GM21423 (cell line): ENCODE measurements around the gene KMT5B.

Experiments
- ATAC-seq: cut with Tn5 transposase; IDR thresholded peaks from one replicate; pipeline ENCODE4 v1.9.1; 2021; ENCODE audit warnings: mild to moderate bottlenecking, moderate library complexity; ENCODE audit not compliant: unreplicated experiment

KMT5B gene

GRCh38 chr11:68146704-68147474, 66.2 kb downstream of the KMT5B start:
- no peak for ATAC-seq

DNA sequence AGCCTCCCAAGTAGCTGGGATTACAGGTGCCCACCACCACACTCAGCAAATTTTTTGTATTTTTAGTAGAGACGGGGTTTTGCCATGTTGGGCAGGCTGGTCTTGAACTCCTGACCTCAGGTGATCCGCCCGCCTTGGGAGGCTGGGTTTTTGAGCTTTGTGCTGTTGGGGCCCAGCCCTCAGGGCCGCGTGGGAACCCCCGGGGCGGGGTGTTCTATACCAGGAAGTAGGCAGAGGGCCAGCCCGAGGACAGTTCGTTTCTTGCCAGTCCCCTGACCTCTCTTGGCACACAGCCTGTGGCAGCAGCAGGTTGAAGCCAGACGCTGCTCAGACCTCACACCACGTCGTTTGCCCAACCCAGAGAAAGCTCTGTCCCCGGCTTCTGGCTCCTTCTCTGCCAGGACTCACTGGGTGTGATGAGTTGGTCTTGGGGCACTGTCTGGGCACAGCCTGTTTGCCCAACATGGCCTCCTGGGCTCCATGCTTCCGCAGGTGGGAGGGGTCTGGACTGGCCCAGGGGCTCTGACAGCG, 67.0 kb downstream of the KMT5B start:
- no peak for ATAC-seq

DNA sequence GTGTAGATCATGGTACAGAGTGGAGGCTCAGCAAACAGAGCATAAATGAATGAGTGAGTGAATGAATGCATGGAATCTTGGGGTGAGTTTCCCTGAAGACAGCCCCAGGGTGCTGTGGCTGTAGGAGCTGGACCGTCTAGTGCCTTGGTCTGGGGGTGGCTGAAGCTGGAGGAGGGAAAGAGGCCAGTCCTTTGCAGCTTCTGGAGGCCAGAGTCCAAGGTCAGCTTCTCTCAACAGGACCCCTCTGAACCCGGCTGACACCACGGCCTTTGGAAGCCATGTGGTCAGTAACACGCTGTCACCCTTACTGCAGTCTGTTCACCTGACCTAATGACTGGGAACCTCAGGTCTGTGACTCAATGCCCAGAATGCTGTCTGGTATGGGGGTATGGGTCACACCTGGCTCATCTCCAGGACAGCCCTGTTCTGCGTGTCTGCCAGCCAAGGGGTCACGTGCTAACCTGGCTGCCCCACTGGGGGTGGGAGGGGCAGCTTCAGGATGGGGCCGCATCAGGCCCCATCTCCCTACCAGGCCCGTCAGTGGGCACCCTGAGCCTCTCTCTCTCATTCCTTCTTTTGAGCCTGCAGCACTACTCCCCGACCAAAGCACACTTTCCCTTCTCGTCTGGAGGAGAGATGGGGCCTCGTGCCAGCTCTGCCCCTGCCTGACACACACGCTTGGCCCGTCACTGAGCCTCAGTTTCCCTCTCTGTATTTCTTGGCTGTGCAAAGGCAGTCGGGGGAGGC, 67.8 kb downstream of the KMT5B start:
- ATAC-seq, result no peak

DNA sequence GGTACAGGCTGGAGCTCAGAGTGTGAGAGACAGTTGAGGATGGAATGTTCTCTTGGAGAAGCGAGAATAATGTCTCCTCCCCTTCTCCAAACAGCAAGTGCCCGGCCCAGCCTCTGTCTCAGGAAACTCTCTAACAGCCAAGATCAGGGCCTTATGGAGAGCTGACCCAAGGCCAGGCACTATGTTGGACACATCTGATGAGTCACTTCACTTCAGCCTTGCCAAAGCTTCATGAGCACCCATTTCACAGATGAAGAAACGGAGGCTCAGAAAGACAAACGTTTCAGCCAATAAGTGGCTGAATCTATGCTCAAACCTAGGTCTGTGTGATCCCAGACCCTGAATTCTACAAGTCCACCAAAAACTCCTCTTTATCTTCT, 69.8 kb downstream of the KMT5B start:
- no peak for ATAC-seq

DNA sequence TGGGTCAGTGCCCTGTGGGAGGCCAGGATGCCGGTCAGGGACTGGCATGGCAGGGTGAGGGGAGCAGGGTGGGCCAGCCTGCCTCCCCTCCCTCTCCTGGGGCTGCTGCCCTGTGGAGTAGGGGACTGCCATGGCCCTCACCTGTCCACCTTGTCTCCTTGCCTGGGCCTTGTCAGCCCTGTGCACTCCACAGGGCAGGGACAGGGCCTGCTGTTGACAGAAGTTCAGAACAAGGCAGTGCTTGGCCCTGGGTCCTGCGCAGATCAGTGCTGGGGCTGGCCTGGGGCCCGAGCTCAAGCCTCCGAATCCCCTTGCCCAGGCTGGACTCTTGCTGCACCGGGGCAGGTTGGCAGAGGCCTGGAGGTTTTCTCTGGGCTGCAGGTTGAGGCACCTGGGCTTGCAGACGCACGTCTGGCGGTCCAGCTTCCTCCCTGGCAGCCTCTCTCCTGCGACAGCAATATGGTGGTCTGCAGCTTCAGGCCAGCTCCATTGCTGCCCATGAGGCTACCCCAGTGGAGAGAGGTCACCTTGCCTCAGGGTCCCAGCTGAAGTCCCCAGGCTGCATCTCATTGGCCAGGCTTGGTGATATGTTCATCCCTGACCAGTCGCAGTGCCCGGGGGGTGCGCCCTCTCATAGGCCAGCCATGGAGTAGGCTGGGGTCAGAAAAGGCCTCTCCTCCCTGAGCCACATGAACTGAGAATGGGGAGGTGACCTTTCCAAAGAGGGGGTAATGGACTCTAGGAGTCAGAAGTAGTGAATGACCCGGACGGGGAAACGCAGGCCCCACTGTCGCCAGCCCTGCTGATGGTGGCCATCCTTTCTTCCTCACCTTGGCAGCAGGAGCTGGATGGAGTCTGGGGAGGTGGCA, 70.4 kb downstream of the KMT5B start:
- no peak for ATAC-seq

- no peak for ATAC-seq
Measured at GRCh38 chr11:68142028-68142412, 71.1 kb downstream of the KMT5B start.

DNA sequence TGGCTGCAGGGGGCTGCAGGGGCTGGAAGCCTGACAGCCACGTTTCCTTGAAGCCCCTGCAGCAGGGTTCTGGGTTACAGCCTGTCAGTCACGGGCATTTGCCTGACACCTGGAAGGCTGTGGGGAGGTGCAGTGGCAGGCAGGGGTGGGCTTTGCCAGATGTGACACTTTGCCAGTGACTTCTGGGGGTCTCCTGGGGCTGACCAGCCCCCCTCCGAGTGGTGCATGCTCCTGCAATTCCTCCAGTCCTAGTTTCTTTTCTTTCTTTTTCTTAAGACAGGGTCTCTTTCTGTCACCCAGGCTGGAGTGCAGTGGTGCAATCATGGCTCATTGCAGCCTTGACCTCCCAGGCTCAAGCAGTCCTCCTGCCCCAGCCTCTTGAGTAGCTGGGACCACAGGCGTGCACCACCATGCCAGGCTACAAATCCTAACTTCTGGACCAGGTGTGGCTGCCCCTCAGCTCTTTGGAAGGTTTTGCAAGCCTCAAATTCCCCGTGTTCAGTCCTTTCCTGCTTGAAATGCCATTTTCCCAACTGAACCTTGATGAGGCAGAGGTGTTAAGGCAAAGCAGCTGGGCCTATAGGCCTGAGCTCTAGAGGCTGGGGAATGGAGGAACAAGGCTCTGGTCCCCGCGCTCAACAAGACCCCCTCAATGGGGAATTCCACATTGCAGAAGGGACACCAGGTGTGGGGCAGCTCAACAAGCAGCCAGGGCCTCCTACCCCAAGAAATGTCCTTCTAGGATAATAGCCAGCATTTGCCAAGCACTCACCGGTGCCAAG, 71.7 kb downstream of the KMT5B start:
- ATAC-seq, result no peak

DNA sequence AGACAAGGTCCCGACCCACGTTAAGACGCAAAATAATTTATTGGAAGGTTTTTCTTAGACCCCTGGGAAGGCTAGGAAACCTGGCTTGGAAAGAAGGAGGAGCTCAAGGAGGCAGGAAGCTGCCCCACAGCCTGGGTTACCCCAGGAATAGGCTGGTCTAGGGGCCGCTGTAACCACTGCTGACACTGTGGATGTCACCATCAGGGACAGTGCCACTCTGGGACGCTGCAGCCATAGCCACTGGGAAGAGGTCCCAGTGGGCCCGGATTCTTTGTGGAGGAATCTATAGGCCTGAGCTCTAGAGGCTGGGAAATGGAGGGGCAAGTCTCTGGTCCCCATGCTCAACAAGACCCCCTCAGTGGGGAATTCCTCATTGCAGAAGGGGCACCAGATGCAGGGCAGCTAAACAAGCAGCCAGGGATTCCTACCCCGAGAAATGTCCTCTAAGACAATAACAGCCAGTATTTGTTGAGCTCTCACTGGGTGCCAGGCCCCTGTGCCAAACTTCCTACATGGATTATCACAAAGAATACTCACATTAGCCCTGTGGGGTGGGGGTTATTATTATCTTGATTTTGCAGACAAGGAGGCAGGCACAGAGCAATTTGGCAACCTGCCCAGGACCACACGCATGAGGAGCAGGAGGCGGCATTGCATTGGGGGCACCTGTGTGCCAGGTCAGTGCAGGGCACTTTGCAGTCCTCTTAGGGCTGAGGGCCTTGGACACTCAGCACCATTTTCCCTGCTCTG, 72.4 kb downstream of the KMT5B start:
- ATAC-seq, result no peak

DNA sequence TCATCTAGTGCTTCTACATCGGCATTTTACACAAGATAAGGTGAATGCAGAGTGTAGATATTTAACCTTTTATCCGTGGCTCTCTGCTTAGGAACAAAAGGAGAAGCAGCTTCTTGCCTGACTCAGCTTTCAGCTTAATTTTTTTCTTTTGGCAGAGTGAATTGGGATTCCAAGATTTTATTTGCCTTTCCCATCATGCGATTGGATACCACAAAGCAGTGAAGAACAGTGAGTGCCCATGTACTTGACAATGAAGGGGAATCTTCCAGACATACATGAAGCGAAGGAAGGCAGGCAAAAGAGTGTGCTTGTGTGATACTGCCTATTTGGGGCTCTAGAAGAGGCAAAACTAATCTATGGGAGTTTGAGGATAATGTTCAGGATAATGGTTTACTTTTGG, 74.9 kb downstream of the KMT5B start:
- no peak for ATAC-seq

GRCh38 chr11:68137833-68138232, 75.3 kb downstream of the KMT5B start:
- no peak for ATAC-seq

- no peak for ATAC-seq
Measured at GRCh38 chr11:68136866-68137265, 76.2 kb downstream of the KMT5B start.

DNA sequence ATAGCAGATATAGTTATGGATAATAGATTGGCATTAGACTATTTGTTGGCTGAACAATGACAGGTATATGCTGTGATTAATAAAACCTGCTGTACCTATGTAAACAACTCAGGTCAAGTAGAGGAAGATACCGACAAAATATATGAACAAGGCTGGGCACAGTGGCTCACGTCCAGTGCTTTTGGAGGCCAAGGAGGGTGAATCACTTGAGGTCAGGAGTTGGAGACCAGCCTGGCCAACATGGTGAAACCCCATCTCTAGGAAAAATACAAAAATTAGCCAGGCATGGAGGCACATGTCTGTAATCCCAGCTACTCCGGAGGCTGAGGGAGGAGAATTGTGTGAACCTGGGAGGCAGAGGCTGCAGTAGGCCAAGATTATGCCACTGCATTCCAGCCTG, 77.9 kb downstream of the KMT5B start:
- ATAC-seq, result no peak

DNA sequence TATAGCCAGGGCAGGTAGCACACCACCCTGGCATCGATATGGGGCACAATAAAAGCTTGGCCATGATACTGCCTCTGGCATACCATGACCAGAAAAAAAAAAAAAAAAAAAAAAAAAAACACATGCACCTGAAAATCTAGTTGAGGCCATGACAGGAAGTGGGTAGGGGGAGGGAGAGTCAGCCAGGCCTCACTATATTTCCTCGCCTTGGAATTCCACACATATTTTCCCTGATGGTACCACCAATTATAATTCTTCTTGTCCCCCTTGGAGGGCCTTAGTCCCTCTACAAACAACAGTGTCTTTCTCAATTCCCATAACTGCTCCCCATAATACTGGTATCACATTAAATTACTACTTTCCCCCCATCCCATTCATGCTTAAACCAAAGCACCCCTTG, 79.3 kb downstream of the KMT5B start:
- no peak for ATAC-seq

DNA sequence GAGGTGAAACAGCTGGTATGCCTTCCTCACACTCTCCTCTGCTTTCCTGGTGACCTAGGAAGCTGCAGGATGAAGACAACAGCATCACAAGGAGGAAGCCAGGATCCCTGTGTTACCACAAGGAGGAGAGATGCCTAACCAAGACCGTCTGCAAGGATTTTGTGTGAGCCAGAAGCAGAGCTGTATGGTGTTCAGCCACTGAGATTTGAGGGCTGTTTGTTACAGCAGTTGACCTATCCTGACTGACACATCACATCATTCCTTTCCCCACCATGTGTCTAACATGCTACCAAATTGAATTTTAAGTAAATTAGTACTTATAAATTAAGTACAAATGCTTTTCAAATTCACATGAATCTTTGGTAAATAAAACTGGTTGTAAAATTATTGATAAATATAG, 83.0 kb downstream of the KMT5B start:
- no peak for ATAC-seq

- ATAC-seq, result no peak
Measured at GRCh38 chr11:68128682-68129327, 84.3 kb downstream of the KMT5B start.

DNA sequence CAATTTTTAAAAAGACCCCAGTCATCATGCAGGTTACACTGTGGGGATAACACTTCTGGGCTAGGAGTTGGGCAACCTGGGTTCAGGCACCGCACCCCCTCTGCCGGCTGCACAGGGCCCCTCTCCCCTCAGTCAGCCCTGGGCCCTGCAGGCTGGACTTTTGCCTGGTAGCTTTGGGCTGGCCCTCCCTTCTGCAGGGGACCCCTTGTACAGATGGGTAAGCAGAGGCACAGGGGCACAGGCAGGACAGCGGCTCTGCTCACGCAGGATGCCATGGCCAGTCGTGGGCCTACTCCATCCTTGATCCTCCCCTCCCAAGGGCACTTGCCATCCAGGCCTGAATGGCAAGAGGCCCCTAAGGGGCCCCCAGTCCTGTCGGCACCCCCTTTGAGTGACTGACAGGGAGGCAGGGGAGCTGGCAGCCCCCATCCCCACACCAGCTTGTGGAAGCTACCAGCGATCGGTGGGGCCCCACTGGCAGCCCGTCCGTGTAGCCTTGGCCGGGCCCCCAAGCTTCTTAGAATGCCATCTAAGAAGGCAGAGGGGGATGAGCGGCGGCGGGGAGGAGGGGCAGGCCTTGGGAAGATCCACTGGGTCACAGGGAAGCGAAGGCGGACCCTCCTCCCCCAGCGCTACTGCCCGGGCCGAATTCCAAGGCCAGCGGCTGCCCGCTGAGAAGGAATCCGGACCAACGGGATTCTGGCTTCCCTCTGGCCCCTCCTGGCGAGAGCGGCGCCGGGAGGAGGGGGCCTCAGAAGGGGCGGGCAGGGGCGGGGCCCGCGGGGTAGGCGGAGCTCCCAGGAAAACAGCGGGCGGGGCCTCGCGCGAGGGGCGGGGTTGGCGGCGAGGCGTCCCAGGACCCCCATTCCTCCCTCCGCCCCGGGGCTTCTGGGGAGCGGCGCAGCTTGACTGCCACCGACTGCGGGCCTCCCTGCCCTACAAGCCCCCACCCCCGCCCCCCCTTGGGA, 85.1 kb downstream of the KMT5B start:
- no peak for ATAC-seq

GRCh38 chr11:68125164-68125563, 87.9 kb downstream of the KMT5B start:
- ATAC-seq, result no peak

- ATAC-seq, result no peak
Measured at GRCh38 chr11:68122936-68123539, 90.1 kb downstream of the KMT5B start.
